Ureter (tissue), 1 donor: ENCODE measurements around the gene ACY1. TPM values are rescaled to one million over a fixed set of nuclear protein-coding genes. Genes with fewer than 3 reads are reported as not detected.
"Not testable (repeated sequence)": the region's sequence is repeated elsewhere in the genome, so short reads cannot be mapped to it uniquely, and the experiment has no call there.

ENCODE experiments used
- DNase-seq: peaks from one replicate; pipeline ENCODE4 v3.0.0-alpha.2; 2020; ENCODE audit warnings: low spot score
- total RNA-seq: library from RNA; stranded (reverse); gene quantifications from one replicate; pipeline ENCODE4 v1.2.4, GENCODE V29; 2023
- donor health status: DM: yes; HTN: yes; CAD: no.

Gene ACY1
- total RNA-seq, 1 donor from 2014 or later, result 72.8 TPM

- no peak for DNase-seq
These were observed 41.6 kb downstream of the ACY1 start for GRCh38 chr3:52024765-52025452.

GRCh38 chr3:52025453-52025852, 42.1 kb downstream of the ACY1 start:
- no peak for DNase-seq

- DNase-seq, result no peak
These were observed 42.7 kb downstream of the ACY1 start for GRCh38 chr3:52026041-52026440.

GRCh38 chr3:52028572-52028971, 45.2 kb downstream of the ACY1 start:
- no peak for DNase-seq

- no peak for DNase-seq
These were observed 45.7 kb downstream of the ACY1 start for GRCh38 chr3:52029053-52029452.

- DNase-seq, result no peak
These were observed 46.2 kb downstream of the ACY1 start for GRCh38 chr3:52029535-52029934.

- DNase-seq, result no peak
These were observed 47.5 kb downstream of the ACY1 start for GRCh38 chr3:52030714-52031310.

GRCh38 chr3:52031896-52032295, 48.6 kb downstream of the ACY1 start:
- DNase-seq, result no peak

- no peak for DNase-seq
These were observed 49.5 kb downstream of the ACY1 start for GRCh38 chr3:52032702-52033408.

- not testable (repeated sequence) for DNase-seq
These were observed 50.4 kb downstream of the ACY1 start for GRCh38 chr3:52033748-52034147.

GRCh38 chr3:52034212-52034611, 50.9 kb downstream of the ACY1 start:
- DNase-seq, result no peak

- no peak for DNase-seq
These were observed 51.3 kb downstream of the ACY1 start for GRCh38 chr3:52034651-52035050.

GRCh38 chr3:52036222-52036694, 52.9 kb downstream of the ACY1 start:
- no peak for DNase-seq

- no peak for DNase-seq
These were observed 53.5 kb downstream of the ACY1 start for GRCh38 chr3:52036829-52037228.

GRCh38 chr3:52037291-52037690, 54.0 kb downstream of the ACY1 start:
- DNase-seq, result no peak

- DNase-seq, result no peak
These were observed 54.9 kb downstream of the ACY1 start for GRCh38 chr3:52038227-52038626.

Other genes starting within 250 kb of the ACY1 start
- gene IQCF6, start 204.3 kb upstream of the ACY1 start, total RNA-seq, result not detected
- not detected for gene IQCF2, start 121.9 kb upstream of the ACY1 start, total RNA-seq
- gene IQCF5, start 107.9 kb upstream of the ACY1 start, total RNA-seq, result not detected
- gene IQCF1, start 80.2 kb upstream of the ACY1 start, total RNA-seq, result not detected
- 28.2 TPM for gene RRP9, start 41.6 kb upstream of the ACY1 start, total RNA-seq
- 48.5 TPM for gene PARP3, start 41.2 kb upstream of the ACY1 start, total RNA-seq
- gene GPR62, start 28.2 kb upstream of the ACY1 start, total RNA-seq, result 0.57 TPM
- 40.8 TPM for gene PCBP4, start 16.1 kb upstream of the ACY1 start, total RNA-seq
- 55.3 TPM for gene ABHD14B, start 9.5 kb upstream of the ACY1 start, total RNA-seq
- gene ABHD14A, start 8.5 kb upstream of the ACY1 start, total RNA-seq, result 19.4 TPM
- 1,577 TPM for gene RPL29, start 12.4 kb downstream of the ACY1 start, total RNA-seq
- gene DUSP7, start 73.0 kb downstream of the ACY1 start, total RNA-seq, result 22.2 TPM
- 3.6 TPM for gene POC1A, start 170.9 kb downstream of the ACY1 start, total RNA-seq
- 144 TPM for gene ALAS1, start 214.6 kb downstream of the ACY1 start, total RNA-seq
- gene TLR9, start 242.1 kb downstream of the ACY1 start, total RNA-seq, result 0.26 TPM